ENCODE data around the gene ZNF618. TPM values are rescaled to one million over a fixed set of nuclear protein-coding genes. Genes with fewer than 3 reads are reported as not detected.

Gene ZNF618
- polyA plus RNA-seq, 1 of the 3 experiments (the other 2 are of a cell fraction) = 6.2 TPM

DNA sequence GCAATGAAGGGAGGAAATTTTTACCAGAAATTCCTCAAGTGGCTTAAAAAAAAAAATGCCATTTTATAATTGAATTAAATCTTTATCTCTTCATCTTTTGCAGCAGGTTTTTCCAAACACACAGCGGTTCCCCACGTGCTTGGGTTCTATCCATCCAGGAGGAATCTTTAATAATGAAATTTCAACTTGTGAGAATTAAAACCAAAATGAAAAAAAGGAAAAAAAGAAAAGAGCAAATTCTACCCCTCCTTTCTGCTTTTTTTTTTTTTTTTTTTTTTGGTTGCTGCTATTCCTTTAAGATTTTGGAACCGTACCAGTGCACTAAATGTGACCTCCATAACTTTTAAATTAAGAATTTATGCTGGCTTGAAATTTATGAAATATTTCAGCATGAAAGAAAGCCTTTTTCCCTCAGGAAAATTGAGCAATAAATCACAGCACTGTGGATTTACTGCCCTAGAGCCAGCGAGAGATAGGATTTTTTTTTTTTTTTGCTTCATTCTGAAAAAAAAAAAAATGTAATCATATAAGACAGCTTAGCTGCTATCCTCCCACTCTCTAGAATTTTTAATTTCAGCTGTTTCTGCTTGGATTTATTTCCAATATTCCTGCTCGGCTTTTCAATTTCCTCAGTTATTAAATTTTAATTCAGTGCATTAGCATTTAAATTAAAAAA lies 88.5 kb downstream of the ZNF618 start:
- Histone ChIP-seq H3F3A (replicated peaks; ENCODE audit: insufficient read depth) (no peaks in the 10 kb centered on the region), H3K27ac (ENCODE audit: low read depth in 2 of 2, low read length in 1 of 2) (peak overlapping the region in 1 of 2 experiments; percentile 16; a peak in 1 of 4 replicates), H3K9ac (no peak overlapping the region), H3K4me1 (ENCODE audit: control insufficient read depth in 1 of 2, insufficient read depth in 2 of 2, low read depth in 1 of 2, low read length in 1 of 2) (peaks cover 0 to 6% of the 10 kb centered on the region in 2 experiments; a peak in 3 of 4 replicates), H3K9me2 (no peaks in the 10 kb centered on the region), H3K9me3 (no peaks in the 10 kb centered on the region), H3K27me3 (ENCODE audit: insufficient read depth) (no peaks in the 10 kb centered on the region), H3K36me3 (replicated peaks in 1 of 2; ENCODE audit: control insufficient read depth in 1 of 2, insufficient read depth in 2 of 2, low read length in 1 of 2) (peaks cover 6 to 8% of the 10 kb centered on the region in 2 experiments), H2AFZ (ENCODE audit: low read depth) (no peak overlapping the region), H3K4me3 (ENCODE audit: low read depth in 2 of 2, low read length in 1 of 2) (no peak overlapping the region), H3K79me2 (ENCODE audit: insufficient read depth) (peaks cover 31% of the 10 kb centered on the region), H4K20me1 (ENCODE audit: insufficient read depth) (peaks cover 8% of the 10 kb centered on the region; the same call in 1 of the 2 replicates), H3K4me2 (no peak overlapping the region)
- CTCF ChIA-PET = interaction anchor here (1.5 to 1.6 kb wide), 2 partner anchors 12 to 19 kb away, joined by 3 to 4 read pairs; no protein-coding TSS in a partner anchor
- 61% methylated on average over 5 of the region's 5 CpGs for WGBS (ENCODE audit: low lambda C conversion rate)
- POLR2A ChIA-PET = no interaction called here
- TF ChIP-seq, protein P1, sequence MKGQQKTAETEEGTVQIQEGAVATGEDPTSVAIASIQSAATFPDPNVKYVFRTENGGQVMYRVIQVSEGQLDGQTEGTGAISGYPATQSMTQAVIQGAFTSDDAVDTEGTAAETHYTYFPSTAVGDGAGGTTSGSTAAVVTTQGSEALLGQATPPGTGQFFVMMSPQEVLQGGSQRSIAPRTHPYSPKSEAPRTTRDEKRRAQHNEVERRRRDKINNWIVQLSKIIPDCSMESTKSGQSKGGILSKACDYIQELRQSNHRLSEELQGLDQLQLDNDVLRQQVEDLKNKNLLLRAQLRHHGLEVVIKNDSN (IDR thresholded peaks at IDR 0.05; ENCODE audit: borderline replicate concordance, low read depth) = no peak
- TF ChIP-seq RCOR1 (IDR thresholded peaks at IDR 0.05; ENCODE audit: low read length) (no peak), GATA2 (CRISPR knock-in tag; IDR thresholded peaks at IDR 0.05) (no peak), POLR2AphosphoS5 (IDR thresholded peaks at IDR 0.05; ENCODE audit: low read depth, low read length) (no peak), SIN3A (IDR thresholded peaks at IDR 0.05; ENCODE audit: borderline replicate concordance, low read depth, low read length) (no peak), GABPA (IDR thresholded peaks at IDR 0.05; ENCODE audit: low read depth) (no peak), YY1 (IDR thresholded peaks at IDR 0.05; ENCODE audit: low read depth) (no peak), MEF2A (IDR thresholded peaks at IDR 0.05; ENCODE audit: borderline replicate concordance, low read depth) (no peak), EZH2phosphoT487 (IDR thresholded peaks at IDR 0.05; ENCODE audit: borderline replicate concordance, low read depth) (no peak), FOSL2 (IDR thresholded peaks at IDR 0.05; ENCODE audit: borderline replicate concordance, low read depth) (no peak), FOXM1 (IDR thresholded peaks at IDR 0.05; ENCODE audit: low read depth) (no peak), RAD21 (IDR thresholded peaks at IDR 0.05; ENCODE audit: low read length) (no peak)
- TF ChIP-seq, protein P2, sequence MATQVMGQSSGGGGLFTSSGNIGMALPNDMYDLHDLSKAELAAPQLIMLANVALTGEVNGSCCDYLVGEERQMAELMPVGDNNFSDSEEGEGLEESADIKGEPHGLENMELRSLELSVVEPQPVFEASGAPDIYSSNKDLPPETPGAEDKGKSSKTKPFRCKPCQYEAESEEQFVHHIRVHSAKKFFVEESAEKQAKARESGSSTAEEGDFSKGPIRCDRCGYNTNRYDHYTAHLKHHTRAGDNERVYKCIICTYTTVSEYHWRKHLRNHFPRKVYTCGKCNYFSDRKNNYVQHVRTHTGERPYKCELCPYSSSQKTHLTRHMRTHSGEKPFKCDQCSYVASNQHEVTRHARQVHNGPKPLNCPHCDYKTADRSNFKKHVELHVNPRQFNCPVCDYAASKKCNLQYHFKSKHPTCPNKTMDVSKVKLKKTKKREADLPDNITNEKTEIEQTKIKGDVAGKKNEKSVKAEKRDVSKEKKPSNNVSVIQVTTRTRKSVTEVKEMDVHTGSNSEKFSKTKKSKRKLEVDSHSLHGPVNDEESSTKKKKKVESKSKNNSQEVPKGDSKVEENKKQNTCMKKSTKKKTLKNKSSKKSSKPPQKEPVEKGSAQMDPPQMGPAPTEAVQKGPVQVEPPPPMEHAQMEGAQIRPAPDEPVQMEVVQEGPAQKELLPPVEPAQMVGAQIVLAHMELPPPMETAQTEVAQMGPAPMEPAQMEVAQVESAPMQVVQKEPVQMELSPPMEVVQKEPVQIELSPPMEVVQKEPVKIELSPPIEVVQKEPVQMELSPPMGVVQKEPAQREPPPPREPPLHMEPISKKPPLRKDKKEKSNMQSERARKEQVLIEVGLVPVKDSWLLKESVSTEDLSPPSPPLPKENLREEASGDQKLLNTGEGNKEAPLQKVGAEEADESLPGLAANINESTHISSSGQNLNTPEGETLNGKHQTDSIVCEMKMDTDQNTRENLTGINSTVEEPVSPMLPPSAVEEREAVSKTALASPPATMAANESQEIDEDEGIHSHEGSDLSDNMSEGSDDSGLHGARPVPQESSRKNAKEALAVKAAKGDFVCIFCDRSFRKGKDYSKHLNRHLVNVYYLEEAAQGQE (IDR thresholded peaks at IDR 0.05; ENCODE audit: low read depth, low read length) = no peak
- TF ChIP-seq, protein P3, sequence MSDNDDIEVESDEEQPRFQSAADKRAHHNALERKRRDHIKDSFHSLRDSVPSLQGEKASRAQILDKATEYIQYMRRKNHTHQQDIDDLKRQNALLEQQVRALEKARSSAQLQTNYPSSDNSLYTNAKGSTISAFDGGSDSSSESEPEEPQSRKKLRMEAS (IDR thresholded peaks at IDR 0.05; ENCODE audit: low read depth) = no peak
- TF ChIP-seq, protein P4, sequence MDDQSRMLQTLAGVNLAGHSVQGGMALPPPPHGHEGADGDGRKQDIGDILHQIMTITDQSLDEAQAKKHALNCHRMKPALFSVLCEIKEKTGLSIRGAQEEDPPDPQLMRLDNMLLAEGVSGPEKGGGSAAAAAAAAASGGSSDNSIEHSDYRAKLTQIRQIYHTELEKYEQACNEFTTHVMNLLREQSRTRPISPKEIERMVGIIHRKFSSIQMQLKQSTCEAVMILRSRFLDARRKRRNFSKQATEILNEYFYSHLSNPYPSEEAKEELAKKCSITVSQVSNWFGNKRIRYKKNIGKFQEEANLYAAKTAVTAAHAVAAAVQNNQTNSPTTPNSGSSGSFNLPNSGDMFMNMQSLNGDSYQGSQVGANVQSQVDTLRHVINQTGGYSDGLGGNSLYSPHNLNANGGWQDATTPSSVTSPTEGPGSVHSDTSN (IDR thresholded peaks at IDR 0.05) = no peak
- no peak for DNase-seq
